Gastroesophageal sphincter (tissue), 4 donors: ENCODE results near the gene TACC3. TPM values are rescaled to one million over a fixed set of nuclear protein-coding genes. Genes with fewer than 3 reads are reported as not detected.
A peak's percentile ranks its signal among the peaks of the same experiment; 100 is the strongest.
"Not testable (repeated sequence)": the region's sequence is repeated elsewhere in the genome, so short reads cannot be mapped to it uniquely, and the experiment has no call there.

ENCODE experiments used
- ATAC-seq: fragments of 150-250 bp; one replicate; pipeline ENCODE4 v1.9.1; 2016; ENCODE audit warnings: mild to moderate bottlenecking, moderate library complexity
- H3K27ac ChIP-seq, 4 donors: fragments of 200-600 bp; sonication (generic) in 3 of 4; 1 replicate in 3 of 4; 2 replicates in 1 of 4; pipeline ENCODE4 v1.5.1; 2016 to 2019
- H3K27me3 ChIP-seq: fragments of 200-600 bp; sonication (generic); one replicate; pipeline ENCODE4 v1.5.1; 2019
- H3K36me3 ChIP-seq, 2 donors: fragments of 200-600 bp; sonication (generic); one replicate each; pipeline ENCODE4 v1.5.1; 2019; ENCODE audit warnings: control low read depth in 1 of 2
- H3K4me1 ChIP-seq, 3 donors: fragments of 200-600 bp; sonication (generic); 1 replicate in 2 of 3; 2 replicates in 1 of 3; pipeline ENCODE4 v1.5.1; 2016 to 2019; ENCODE audit warnings: control low read depth in 2 of 3
- H3K4me3 ChIP-seq, 2 donors: fragments of 200-600 bp; sonication (generic); one replicate each; pipeline ENCODE4 v1.5.1; 2019; ENCODE audit warnings: mild to moderate bottlenecking in 1 of 2, moderate library complexity in 1 of 2
- H3K9me3 ChIP-seq, 3 donors: fragments of 200-600 bp; sonication (generic); one replicate each; pipeline ENCODE4 v1.5.1; 2017 to 2019; ENCODE audit warnings: control low read depth in 2 of 3
- CTCF ChIP-seq, 4 experiments: fragments of 200-600 bp in 2 of 4; fragments of 450-650 bp in 2 of 4; sonication (generic) in 1 of 4; IDR thresholded peaks; one replicate each; pipeline ENCODE4 v1.5.1; 2017 to 2019; ENCODE audit warnings: antibody characterized with exemption in 4 of 4, mild to moderate bottlenecking in 2 of 4, moderate library complexity in 2 of 4
- EP300 ChIP-seq: sonication (generic); formaldehyde crosslinking; IDR thresholded peaks from one replicate; pipeline ENCODE4 v1.6.1; 2017; ENCODE audit warnings: antibody characterized with exemption, mild to moderate bottlenecking
- POLR2A ChIP-seq, 2 donors: fragments of 450-650 bp; IDR thresholded peaks; one replicate each; pipeline ENCODE4 v1.6.1; 2017; ENCODE audit warnings: antibody characterized with exemption in 2 of 2, mild to moderate bottlenecking in 2 of 2, moderate library complexity in 1 of 2
- POLR2AphosphoS5 ChIP-seq: sonication (generic); formaldehyde crosslinking; IDR thresholded peaks from one replicate; pipeline ENCODE4 v1.6.1; 2017; ENCODE audit warnings: antibody characterized with exemption
- WGBS, 2 donors: methylation state at CpG; one replicate each; pipeline ENCODE4 v1.1.5; 2018; ENCODE audit warnings: low coverage in 1 of 2; 5-methylcytosine and 5-hydroxymethylcytosine counted together
- total RNA-seq, 4 donors: library from RNA; depleted of rRNA; stranded (reverse); fragments of >200 nt; gene quantifications; one replicate each; pipeline ENCODE4 v1.1.0, GENCODE V29; 2016

Gene TACC3
- total RNA-seq, 4 donors from 2014 or later = 6.0 to 8.2 (median 7.1) TPM

GRCh38 chr4:1691737-1692373 is 29.5 kb upstream of the TACC3 start:
- ATAC-seq = no peak
- Histone ChIP-seq H3K4me1 (no peaks in the 10 kb centered on the region), H3K9me3 (no peaks in the 10 kb centered on the region), H3K4me3 (no peak overlapping the region), H3K36me3 (peaks cover 0 to 68% of the 10 kb centered on the region in 2 donors), H3K27ac (no peak overlapping the region), H3K27me3 (no peaks in the 10 kb centered on the region)
- TF ChIP-seq CTCF (IDR thresholded peaks at IDR 0.05) (no peak), POLR2AphosphoS5 (no peak), POLR2A (IDR thresholded peaks at IDR 0.05) (no peak), EP300 (no peak)
- 80% methylated on average over 1 of the region's 9 CpGs; no CpG with 5 or more reads in 1 of the 2 donors for WGBS, 2 donors

- Histone ChIP-seq H3K27me3 (no peaks in the 10 kb centered on the region), H3K4me3 (no peak overlapping the region), H3K9me3 (no peaks in the 10 kb centered on the region), H3K4me1 (no peaks in the 10 kb centered on the region), H3K36me3 (peaks cover 0 to 83% of the 10 kb centered on the region in 2 donors), H3K27ac (no peak overlapping the region)
- 38 to 50% methylated on average over 2 to 6 of the region's 7 CpGs for WGBS, 2 donors
- peak; percentile 84 for ATAC-seq
- TF ChIP-seq CTCF (IDR thresholded peaks at IDR 0.05) (peak in 3 of 4 experiments; percentile 81 to 92 (median 82)), EP300 (no peak)
Observed at GRCh38 chr4:1693131-1693896, 28.0 kb upstream of the TACC3 start.

- Histone ChIP-seq H3K36me3 (peaks cover 0 to 100% of the 10 kb centered on the region in 2 donors), H3K4me1 (no peaks in the 10 kb centered on the region), H3K9me3 (no peaks in the 10 kb centered on the region), H3K27ac (no peak overlapping the region), H3K27me3 (no peaks in the 10 kb centered on the region), H3K4me3 (no peak overlapping the region)
- WGBS, 2 donors = 65 to 80% methylated on average over 4 to 5 of the region's 5 CpGs
- TF ChIP-seq POLR2AphosphoS5 (no peak), EP300 (no peak), POLR2A (IDR thresholded peaks at IDR 0.05) (no peak), CTCF (IDR thresholded peaks at IDR 0.05) (no peak)
- ATAC-seq = no peak
Observed at GRCh38 chr4:1695913-1696312, 25.4 kb upstream of the TACC3 start.

GRCh38 chr4:1701671-1702070 is 19.6 kb upstream of the TACC3 start:
- not testable (repeated sequence) for H3K4me3 ChIP-seq, H3K27ac ChIP-seq, H3K9me3 ChIP-seq, H3K27me3 ChIP-seq, ATAC-seq, H3K4me1 ChIP-seq
- WGBS, 2 donors = 43 to 80% methylated on average over 1 to 8 of the region's 8 CpGs
- peaks cover 0 to 90% of the 10 kb centered on the region in 2 donors for H3K36me3 ChIP-seq

- TF ChIP-seq EP300 (no peak), CTCF (IDR thresholded peaks at IDR 0.05) (no peak), POLR2AphosphoS5 (no peak), POLR2A (IDR thresholded peaks at IDR 0.05) (no peak)
- Histone ChIP-seq H3K4me3 (no peak overlapping the region), H3K27ac (no peak overlapping the region), H3K27me3 (no peaks in the 10 kb centered on the region), H3K36me3 (peaks cover 0 to 69% of the 10 kb centered on the region in 2 donors), H3K4me1 (peaks cover 0 to 5% (median 0%) of the 10 kb centered on the region in 3 donors), H3K9me3 (no peaks in the 10 kb centered on the region)
- ATAC-seq = no peak
- 80 to 100% methylated on average over 1 of the region's 1 CpG for WGBS, 2 donors
Observed at GRCh38 chr4:1703867-1704266, 17.5 kb upstream of the TACC3 start.
